ENCODE data around the gene POLDIP2. TPM values are rescaled to one million over a fixed set of nuclear protein-coding genes. Genes with fewer than 3 reads are reported as not detected.

Gene POLDIP2
- total and polyA plus RNA-seq, 2 of the 13 experiments (the other 11 are each of a cell fraction or from before 2014, with no cell fraction given), result 85.9 to 114 TPM

GRCh38 chr17:28335959-28336871 is 21.1 kb downstream of the POLDIP2 start (continued):
- TF ChIP-seq KIAA2018 (CRISPR knock-in tag; IDR thresholded peaks at IDR 0.05; ENCODE audit: borderline replicate concordance), result no peak
- 0 out of 2 replicates have a peak, but pooled peaks have one; percentile 15 for TF ChIP-seq ZNF121 (CRISPR knock-in tag; IDR thresholded peaks at IDR 0.05)
- TF ChIP-seq ZNF256 (CRISPR knock-in tag; conservative IDR thresholded peaks at IDR 0.05), result 0 out of 2 replicates have a peak, but pooled peaks have one; percentile 4
- TF ChIP-seq ZBTB42 (CRISPR knock-in tag; IDR thresholded peaks at IDR 0.05), result no peak
- no peak for TF ChIP-seq GTF2F1 (IDR thresholded peaks at IDR 0.05; ENCODE audit: low read length)
- TF ChIP-seq CREB1 (IDR thresholded peaks at IDR 0.05), result peak; percentile 89
- peak; percentile 69; the same call in 1 of the 2 replicates for TF ChIP-seq CREB1 (CRISPR knock-in tag; IDR thresholded peaks at IDR 0.05)
- no peak for TF ChIP-seq HMG20A (CRISPR knock-in tag; IDR thresholded peaks at IDR 0.05; ENCODE audit: borderline replicate concordance)
- TF ChIP-seq PREB (CRISPR knock-in tag; IDR thresholded peaks at IDR 0.05), result no peak
- 0 out of 2 replicates have a peak, but pooled peaks have one; percentile 26 for TF ChIP-seq HMG20B (CRISPR knock-in tag; conservative IDR thresholded peaks at IDR 0.05)
- TF ChIP-seq ZBTB10 (CRISPR knock-in tag; IDR thresholded peaks at IDR 0.05; ENCODE audit: borderline replicate concordance), result no peak
